Stimulated activated CD4-positive, alpha-beta T cell treated with anti-CD3 and anti-CD28 coated beads, Interleukin-4, amount 100 ng/mL, for 1 hour (primary cell): ENCODE measurements around the gene NFIA.

Source experiments
- DNase-seq: peaks from one replicate; pipeline ENCODE4 v3.0.0-alpha.2; 2020

The NFIA gene

DNA sequence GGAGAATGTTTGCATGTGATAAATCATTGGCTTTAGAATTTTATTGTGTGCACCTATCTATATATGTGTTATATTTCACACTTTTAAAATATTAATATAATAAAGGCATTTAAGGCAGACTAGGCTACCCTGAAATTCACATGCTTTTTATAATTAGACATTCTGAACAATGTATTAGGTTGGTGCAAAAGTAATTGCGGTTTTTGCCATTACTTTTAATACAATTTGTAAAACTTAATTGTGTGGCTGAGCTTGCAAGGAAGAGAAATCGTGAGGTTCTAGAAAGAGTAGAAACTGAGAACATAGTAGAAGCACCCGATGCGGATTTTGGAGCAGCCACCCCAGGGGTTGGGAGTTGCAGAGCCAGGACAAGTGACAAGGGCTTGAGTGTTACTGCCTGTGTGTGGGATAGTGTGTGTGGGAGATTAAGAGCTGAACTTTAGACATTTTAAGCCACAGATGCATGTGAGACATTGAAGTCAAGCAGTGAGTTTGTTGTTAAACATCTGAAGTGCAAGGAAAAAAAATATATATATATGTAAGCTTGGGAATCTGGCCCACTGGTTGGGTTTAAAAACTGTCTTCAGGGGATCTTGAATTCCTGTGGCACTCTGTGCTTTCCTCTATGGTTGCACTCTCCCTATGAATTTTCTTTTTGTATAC is 398.0 kb downstream of the NFIA start:
- no peak for DNase-seq

- DNase-seq: no peak
These were observed 399.0 kb downstream of the NFIA start for GRCh38 chr1:61481315-61481715.

- no peak for DNase-seq
These were observed 399.9 kb downstream of the NFIA start for GRCh38 chr1:61482170-61482734.

- DNase-seq: no peak
These were observed 404.6 kb downstream of the NFIA start for GRCh38 chr1:61486783-61487536.

DNA sequence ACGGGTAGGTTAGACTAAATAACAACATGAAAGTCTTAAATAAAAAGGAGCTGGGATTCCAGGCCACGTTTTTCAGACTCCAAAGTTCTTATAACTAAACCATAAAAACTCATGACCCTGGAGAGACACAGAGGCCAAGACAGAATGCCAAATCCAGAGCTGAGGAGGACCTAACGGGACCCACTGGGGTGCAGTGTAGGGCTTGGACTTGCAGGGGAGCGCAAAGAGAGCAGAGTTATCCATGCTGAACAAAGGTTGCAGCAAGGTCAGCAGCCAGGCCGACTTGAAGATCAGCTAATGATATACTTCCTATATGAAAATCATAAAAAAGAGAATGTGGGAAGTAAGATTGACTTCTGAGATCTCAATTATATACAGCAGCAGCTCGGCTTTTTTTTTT is 405.4 kb downstream of the NFIA start:
- DNase-seq: no peak

GRCh38 chr1:61490924-61491323 is 408.6 kb downstream of the NFIA start:
- DNase-seq: no peak

GRCh38 chr1:61491497-61491896 is 409.1 kb downstream of the NFIA start:
- no peak for DNase-seq

DNA sequence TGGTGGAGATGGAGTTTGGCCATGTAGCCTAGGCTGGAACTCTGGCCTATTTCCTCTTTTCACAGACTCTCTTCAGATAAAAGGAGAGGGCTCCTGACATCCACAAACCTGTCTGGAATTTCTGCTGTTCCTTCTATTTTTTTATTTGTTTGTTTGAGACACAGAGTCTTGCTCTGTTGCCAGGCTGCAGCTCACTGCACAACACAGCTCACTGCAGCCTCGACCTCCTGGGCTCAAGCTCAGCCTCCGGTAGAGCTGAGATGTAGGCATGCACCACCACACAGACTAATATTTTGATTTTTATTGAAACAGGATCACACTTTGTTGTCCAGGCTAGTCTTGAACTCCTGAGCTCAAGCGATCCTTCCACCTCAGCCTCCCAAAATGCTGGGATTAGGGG is 411.6 kb downstream of the NFIA start:
- DNase-seq: no peak

DNA sequence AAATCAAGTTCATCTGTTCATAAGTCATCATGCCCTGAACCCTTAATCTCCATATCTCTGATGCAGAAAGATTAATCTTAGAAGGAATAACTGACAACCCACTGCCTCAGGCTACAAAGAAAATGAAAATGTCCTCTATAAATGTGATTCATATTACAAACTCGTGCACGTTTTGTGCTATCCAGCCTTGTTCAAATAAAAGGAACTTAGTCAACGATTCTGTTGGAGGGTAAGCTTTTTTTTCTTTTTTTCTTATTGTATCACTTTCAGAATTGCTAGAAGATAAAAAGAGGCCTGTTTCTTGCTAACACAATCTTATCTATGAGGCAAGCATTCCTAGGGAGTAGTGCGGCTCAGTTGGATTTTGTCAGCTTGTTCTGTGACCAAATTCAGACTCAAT is 414.1 kb downstream of the NFIA start:
- DNase-seq: no peak

GRCh38 chr1:61497013-61497412 is 414.7 kb downstream of the NFIA start:
- no peak for DNase-seq

- no peak for DNase-seq
These were observed 416.0 kb downstream of the NFIA start for GRCh38 chr1:61498342-61498741.

- DNase-seq: no peak
These were observed 419.9 kb downstream of the NFIA start for GRCh38 chr1:61501971-61502916.

GRCh38 chr1:61504305-61504704 is 421.9 kb downstream of the NFIA start:
- no peak for DNase-seq

- no peak for DNase-seq
These were observed 422.6 kb downstream of the NFIA start for GRCh38 chr1:61504852-61505390.

DNA sequence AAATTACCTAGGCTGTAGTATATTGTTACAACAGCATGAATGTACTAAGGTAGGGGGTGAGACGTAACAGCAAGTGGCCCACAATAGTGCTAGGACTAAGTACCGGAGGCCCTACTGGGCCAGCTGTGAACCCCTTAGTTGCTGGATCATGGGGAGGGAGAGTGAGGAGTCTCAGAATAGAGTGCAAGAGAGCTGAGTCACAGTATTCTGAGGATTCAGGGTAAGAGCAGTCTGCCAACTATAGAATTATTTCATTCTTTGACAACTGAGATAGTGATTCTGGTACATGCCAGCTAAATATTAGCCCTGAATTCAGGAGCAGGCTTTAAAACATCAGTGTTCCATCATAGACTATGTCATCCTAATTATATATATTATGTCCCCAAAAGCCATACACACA is 423.9 kb downstream of the NFIA start:
- DNase-seq: no peak

GRCh38 chr1:61506944-61507500 is 424.7 kb downstream of the NFIA start:
- DNase-seq: no peak
